HG02885 (cell line): ENCODE data around the gene TRAK1.
A peak's percentile ranks its signal among the peaks of the same experiment; 100 is the strongest.

Experiments
- ATAC-seq: cut with Tn5 transposase; IDR thresholded peaks from one replicate; pipeline ENCODE4 v1.9.1; 2021; ENCODE audit warnings: mild to moderate bottlenecking; ENCODE audit not compliant: unreplicated experiment, poor library complexity

TRAK1 gene, protein sequence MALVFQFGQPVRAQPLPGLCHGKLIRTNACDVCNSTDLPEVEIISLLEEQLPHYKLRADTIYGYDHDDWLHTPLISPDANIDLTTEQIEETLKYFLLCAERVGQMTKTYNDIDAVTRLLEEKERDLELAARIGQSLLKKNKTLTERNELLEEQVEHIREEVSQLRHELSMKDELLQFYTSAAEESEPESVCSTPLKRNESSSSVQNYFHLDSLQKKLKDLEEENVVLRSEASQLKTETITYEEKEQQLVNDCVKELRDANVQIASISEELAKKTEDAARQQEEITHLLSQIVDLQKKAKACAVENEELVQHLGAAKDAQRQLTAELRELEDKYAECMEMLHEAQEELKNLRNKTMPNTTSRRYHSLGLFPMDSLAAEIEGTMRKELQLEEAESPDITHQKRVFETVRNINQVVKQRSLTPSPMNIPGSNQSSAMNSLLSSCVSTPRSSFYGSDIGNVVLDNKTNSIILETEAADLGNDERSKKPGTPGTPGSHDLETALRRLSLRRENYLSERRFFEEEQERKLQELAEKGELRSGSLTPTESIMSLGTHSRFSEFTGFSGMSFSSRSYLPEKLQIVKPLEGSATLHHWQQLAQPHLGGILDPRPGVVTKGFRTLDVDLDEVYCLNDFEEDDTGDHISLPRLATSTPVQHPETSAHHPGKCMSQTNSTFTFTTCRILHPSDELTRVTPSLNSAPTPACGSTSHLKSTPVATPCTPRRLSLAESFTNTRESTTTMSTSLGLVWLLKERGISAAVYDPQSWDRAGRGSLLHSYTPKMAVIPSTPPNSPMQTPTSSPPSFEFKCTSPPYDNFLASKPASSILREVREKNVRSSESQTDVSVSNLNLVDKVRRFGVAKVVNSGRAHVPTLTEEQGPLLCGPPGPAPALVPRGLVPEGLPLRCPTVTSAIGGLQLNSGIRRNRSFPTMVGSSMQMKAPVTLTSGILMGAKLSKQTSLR

DNA sequence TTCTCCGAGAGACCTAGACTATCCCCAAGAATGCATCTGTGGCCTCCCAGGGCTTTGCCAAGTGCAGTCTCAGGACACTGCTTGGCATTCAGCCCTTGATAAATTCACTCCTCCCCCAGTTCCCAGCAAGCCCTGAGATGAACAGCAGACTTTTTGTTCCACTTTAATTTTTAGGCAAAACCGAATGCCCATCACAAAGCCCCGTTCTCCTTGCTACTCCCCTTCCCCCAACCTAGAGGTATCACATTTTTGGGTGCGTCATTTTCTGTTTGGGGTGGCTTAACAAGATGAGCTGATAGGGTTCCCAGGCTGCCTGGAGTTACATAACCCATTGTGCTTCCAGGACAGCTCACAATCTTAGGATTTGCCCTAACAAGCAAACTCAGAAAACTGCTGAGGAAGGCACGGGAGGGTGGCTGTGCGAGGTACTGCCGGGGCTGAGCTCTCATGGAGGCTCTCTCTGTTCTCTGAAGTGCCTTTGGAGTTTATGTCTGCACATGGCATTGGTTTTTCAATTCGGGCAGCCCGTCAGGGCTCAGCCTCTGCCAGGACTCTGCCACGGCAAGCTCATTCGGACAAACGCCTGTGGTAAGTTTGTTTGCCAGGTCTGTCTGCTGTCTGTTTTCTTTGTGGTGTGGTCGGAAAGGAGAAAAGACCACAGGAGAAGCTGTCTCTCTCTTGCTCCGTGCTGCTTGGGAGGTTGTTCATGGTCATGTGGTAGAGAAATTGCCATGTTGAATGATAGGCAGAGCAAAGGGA lies at the start of gene TRAK1:
TRAK1 (plus strand) TSS at position 385 of the 759 bp plus-strand sequence; CDS start at position 498, 113 bp downstream.
- no peak for ATAC-seq

DNA sequence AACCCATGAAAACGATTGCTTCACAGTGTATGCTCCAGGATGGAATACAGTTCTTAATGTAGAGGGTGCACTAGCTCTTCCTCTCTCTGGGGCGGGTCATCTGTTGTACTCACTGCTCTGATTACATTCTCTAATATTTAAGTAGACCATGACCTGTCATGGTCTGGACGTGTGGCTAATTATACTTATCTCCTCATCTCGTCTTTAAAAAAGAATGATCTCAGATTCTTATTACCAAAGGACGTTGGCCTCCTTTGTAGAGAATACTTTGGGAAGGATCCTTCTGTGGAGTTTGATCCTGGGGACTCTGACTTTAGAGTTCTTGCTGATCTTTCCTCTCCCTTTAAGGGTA lies 48.4 kb upstream of the TRAK1 start:
- no peak for ATAC-seq

DNA sequence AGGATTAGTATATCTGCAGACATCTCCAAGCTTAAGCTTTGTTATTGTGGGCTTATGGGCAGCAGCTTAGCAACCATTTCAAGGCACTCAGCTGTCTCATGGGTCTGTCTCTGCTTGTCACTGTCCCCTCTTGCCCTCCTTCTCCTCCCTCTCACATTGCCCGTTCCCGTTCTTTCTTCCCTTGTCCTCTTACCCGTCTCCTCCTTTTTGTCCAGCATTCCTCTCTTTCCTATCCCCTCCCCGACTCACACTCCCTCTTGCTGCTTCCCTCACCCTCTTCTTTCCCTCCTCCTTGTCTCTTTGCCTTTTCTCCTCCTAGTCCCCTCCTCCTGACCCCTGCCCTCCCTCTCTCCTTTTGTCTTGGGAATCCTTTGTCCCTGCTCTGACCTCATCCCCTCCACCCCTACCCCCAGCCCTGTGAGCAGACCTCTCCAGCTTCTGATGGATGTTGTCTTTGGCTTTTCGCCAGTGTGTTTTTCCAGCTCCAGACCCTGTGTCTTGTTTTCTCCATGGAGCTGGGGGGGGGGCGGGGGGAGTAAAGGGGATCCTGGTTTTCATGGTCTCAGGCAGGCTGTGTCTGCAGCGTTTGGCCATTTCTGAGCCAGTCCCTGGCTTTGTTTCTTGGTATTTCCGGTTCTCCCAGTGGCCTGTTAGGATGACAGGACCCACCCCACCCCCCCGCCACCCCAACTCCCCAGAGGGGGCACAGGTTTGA lies 47.9 kb upstream of the TRAK1 start:
- ATAC-seq, result no peak

DNA sequence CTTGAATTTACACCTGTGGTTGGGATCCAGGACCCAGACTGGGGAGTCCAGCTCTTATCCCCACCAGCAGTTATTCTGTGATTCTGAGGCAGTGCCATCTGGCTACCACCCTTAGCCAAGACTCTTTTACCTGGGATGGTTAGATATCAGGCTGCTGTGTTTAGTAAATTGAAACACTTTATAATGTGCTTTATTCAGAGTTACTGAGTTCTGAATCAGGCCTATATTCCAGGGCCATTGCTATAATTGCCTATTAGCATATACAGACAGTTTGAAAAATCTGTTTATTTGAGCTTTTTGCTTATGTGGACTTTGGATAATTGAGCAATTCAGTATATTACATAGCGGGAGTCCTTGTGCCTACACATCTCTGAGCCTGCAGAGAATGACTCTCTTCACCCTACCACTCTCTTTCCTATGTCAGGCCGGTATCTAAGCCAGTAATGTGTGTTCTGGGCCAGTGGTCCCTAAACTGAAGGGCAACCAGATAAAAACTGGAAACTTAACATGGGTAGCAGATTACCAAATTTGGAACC lies 45.4 kb upstream of the TRAK1 start:
- no peak for ATAC-seq

DNA sequence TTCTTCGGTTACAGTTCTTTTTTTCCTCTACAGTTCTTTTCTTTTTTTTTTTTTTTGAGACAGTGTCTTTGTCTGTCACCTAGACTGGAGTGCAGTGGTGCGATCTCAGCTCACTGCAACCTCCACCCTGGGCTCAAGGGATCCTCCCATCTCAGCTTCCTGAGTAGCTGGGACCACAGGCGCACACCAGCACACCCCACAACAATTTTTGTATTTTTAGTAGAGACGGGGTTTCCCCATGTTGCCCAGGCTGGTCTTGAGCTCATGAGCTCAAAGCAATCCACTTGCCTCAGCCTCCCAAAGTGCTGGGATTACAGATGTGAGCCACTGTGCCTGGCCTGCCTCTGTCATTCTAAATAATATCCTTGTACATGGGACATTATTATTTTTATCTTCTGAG lies 42.6 kb upstream of the TRAK1 start:
- ATAC-seq, result peak; percentile 35

DNA sequence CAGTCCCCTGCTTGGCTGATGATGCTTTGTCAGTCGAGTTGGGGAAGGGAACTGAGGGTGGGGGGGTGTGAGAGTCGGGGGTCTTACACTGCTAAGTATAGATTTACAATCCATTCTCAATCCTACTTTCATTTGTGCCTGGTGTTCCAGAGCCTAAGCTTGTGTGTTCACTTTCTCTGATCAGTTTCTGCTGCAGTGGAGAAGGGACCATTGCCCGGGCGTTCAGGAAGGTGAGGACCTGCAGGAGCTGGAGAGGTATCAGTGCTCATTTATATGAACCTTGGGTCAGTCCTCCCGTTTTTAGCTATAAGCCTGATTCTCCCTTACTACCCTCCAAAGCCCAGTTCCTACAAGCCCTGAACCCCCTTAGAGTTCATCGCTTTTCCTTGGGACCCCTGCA lies 41.0 kb upstream of the TRAK1 start:
- no peak for ATAC-seq

DNA sequence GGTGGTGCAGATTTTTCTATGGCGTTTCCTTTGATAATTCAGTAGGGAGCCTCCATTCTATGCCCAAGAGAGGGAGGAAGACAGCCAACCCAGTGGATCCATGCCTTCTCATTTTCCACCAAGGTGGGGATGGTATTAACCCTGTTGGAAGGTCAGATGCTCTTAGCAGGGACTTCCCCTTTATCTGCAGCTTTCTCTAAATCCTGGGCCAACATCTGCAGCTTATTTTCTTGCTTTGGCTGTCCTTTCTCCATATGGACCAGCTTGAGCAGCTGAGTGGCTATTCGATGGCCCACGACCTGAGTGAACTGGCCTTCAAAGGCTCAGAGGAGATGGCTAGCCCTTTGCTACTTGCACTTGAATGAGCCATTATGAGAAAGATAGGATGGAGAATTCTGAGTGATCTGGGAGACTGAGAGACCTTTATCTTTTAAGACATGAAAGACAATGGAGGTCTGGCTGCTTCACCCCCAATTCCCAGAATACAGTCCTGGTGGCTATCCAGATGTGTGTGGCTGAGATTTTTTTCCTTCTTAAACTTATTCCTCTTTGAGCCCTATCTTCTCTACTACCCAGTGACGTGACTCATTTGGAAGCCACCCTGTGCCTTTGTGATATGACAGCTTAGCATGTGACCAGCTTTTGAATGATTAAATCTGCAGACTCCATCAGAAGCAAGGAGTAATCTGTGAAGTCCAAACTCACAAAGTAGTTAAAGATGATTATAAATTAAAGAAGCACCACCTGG lies 39.6 kb upstream of the TRAK1 start:
- ATAC-seq, result peak; percentile 20

DNA sequence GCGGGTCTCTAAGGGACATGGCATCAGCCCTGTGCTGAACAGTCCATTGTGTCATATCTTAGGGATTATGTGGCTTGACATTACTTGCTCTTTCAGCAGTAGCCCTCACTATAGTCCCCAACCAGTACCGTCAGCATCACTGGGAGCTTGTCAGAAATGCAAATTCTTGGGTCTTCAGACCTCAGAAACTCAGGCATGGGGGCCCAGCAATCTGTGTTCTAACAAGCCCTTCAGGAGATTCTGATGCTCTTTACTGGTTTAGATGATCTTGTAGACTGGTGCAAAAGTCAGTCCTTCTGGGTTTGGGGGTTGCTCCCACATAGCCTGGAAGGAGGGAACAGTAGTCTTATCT lies 39.0 kb upstream of the TRAK1 start:
- ATAC-seq, result peak; percentile 68

DNA sequence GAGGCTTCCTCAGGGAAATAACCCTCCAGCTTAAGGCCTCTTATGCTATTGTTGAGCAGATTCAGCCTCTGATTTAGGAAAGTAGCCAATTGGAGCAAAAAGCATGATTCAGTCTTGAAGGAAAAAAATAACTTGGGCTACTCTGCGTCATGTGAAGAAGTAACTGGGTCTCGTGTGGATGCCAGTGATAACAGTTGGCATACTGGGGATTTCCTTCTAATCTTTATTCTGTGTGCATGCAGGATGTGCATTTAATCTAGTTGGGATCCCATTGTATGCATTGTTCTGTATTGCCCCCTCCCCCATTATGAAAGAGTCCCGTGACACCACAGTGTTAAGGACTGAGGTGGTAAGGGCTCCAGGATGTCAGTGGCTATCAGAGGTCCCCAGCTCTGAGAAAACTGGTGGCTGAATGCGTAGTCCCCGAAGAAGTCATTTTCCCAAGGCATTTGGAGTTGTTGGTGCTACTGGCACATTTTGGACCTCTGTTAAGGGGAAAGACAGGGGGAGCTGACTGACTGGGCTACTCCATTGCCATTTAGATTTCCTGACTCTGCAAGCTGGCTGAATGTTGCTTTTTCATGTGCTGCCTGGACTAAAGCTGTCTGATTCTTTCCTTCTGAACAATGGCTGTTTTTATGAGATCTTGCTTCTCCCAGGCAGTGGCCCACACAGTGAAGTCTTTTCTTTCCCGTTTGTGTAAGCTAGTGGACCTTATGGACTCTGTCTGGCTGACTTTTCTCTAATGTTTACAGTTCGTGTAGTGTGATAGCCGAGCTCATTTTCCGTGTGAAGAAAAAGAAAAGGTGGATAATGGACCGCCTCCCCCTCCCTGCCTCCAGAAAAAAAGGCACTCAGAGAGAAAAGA lies 38.4 kb upstream of the TRAK1 start:
- no peak for ATAC-seq

DNA sequence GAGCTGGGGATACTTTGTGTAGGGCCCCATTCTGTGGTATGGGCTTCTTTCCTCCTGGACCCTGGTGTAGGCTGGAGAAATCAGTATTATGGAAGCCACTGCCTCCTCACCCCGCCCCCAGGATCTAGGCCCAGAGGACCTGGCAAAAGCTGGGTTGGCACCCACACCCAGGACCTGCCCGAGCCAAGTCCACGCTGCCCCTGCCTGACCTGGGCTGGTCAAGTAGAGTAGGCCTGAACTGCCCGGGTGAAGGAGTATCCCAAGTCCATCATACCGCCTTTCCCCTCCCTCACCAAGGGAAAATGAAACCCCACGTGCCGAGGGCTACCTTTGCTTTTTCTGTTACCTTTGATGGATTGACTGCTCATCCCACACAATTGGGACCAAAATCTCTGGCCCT lies 37.7 kb upstream of the TRAK1 start:
- no peak for ATAC-seq

DNA sequence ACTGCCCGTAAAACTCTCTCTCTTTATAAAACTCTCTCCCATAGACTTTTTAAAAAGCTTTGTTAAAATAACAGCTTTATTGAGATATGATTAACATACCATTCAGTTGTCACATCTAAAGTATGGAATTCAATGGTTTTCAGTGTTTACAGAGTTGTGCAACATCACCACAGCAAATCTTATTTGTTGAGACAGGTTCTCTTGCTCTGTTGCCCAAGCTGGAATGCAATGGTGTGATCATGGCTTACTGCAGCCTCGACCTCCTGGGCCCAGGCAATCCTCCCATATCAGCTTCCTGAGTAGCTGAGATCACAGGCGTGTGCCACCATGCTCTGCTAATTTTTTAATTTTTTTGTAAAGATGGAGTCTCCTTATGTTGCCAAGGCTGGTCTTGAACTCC lies 35.9 kb upstream of the TRAK1 start:
- ATAC-seq, result no peak

DNA sequence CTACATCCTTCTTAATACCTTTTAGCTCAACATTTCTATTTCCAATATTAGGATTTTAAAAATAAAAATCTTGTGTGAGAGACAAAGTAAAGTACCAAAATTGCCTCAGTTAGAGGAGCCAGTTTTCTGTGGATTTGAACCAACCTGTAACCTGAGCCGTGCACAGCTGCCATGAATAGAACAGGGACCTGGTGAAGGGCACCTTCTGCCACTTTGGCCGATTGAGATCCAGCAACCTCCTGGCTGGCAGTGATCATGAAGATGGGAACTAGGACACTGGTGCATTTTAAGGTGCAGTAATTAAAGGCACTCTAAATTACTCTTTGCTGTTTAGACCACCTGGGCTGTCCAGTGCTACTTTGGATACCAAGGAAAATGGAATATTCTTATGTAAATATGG lies 34.3 kb upstream of the TRAK1 start:
- no peak for ATAC-seq

DNA sequence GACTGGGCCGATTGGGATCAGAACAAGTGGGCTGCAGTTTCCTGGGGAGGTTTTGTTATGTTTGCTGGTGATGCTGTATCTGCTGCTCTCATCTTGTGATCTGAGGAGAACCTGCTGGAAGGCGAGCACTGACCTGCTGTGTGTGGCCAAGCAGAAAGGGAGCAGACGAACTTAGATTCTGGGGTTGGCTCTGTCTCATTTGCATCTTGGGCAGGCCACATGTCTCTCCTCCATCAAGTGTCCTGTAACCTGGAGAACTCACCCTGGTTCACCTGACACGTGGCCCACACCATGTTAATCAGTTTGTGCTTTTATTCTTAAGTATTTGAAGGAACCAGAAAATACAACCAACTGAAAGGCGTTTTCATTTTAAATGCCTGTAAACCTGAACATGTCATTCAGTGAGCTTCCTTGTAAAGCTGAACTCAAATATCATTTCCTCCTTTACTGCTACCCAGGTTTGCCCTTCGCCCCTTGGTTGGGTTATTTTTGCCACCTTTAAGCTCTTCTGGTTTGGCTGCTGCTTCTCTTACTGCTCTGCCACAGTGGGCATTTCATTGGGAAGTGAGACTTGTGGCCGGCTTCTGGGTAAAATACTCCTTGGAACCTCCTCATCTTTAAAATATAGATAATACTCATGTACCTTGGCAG lies 33.5 kb upstream of the TRAK1 start:
- ATAC-seq, result peak; percentile 91

DNA sequence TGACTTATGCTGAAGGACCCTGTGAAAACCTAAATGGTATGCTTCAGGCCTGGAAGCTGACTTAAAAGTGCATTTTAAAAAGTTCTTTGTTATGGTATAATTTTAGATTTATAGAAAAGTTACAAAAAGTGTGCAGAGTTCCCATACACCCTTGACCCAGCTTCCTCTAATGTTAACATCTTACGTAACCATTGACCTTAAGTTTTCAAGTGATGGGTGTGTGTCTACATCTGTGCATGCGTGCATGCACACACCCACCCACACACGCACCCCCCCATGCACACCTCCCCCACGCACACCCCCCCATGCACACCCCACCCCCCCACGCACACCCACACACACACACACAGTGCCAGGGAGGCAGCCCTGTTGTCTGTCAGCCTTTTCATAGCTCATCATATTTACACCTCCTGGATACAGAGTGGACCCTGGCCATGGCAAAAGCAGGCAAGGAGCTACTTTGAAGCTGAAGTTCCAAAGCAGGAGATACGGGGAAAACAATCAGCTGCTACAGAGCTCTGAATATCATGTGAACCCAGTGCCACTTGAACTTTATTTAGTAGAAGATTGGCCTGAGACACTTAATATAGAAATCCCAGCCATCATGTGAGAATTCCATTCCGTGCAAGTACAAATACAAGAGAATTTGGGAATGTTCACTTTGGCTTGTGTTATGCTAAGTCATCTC lies 30.0 kb upstream of the TRAK1 start:
- ATAC-seq, result no peak

DNA sequence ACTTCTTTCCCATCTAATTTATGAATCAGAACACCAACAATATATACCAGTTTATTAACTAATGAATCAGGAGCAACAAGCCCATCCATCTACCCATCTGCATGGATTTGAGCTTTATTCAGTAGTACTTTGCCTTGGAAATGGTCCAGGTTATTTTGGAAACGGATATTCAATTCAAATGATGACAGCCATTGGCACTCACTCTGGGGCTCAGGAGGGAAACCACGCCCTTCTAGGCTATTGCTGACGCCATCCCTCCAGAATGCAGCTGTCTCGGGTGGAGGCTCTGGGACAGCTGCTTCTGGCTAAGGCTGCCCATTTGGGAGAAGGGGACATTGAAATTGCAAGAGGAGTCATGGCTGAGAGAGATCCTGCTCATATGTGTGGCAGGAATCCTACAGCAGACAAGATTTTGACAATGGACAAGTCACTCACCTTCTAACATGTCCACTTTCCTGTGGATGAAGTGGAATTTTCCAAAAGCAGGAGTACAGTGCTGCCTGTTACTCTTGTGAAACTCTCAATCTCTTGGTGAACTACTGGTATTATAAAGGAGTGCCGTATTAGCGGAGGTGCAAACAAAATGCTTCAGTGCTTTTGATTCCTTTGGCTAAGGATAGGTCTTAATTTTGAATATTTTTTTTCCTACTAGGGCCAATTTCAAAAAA lies 29.3 kb upstream of the TRAK1 start:
- no peak for ATAC-seq

DNA sequence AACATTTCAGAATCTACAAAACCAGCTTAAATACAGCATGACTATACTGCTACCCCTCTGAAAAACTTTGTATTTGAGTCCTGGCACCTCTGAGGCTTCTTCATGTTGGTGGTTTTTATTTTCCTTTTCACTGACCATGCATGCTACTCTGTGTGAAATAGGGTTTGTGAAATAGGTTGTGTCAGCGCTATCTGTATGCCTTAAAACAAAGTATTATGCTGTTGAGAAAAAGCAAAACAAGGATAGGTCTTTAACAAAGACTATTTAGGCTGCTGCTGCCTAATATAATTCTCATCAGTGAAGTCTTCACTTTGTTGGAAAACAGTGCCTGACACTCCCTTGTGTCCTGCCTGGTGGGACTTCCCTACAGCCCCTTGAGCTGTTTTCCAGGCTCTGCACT lies 28.7 kb upstream of the TRAK1 start:
- no peak for ATAC-seq

DNA sequence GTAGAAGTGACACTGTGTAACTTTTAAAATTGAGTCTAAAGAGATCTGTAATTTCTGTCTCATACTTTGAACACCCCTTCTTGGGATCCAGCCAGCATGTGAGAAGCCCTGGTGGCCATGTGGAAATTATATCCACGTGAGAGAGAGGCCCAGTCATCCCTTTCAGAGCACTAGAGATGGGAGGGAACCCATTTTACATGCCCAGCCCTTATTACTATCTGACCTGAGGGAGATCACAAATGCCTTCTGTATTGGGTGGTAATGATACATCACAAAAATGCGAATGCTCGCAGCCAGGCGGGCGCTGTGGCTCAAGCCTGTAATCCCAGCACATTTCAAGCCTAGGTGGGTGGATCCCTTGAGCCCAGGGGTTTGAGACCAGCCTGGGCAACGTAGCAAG lies 27.3 kb upstream of the TRAK1 start:
- ATAC-seq, result no peak
